Epidermal melanocyte (primary cell): ENCODE data around the gene UTP25.
"Not testable (repeated sequence)": the region's sequence is repeated elsewhere in the genome, so short reads cannot be mapped to it uniquely, and the experiment has no call there.

Experiments used
- DNase-seq: peaks from one replicate; pipeline ENCODE4 v3.0.0; 2011; ENCODE audit warnings: low spot score; ENCODE audit not compliant: insufficient read length

Gene UTP25

GRCh38 chr1:209893751-209894150, 66.0 kb downstream of the UTP25 start:
- no peak for DNase-seq

GRCh38 chr1:209895709-209896108, 67.9 kb downstream of the UTP25 start:
- DNase-seq = no peak

GRCh38 chr1:209896346-209896745, 68.6 kb downstream of the UTP25 start:
- DNase-seq = no peak

GRCh38 chr1:209898271-209898670, 70.5 kb downstream of the UTP25 start:
- not testable (repeated sequence) for DNase-seq

- not testable (repeated sequence) for DNase-seq
Observed at GRCh38 chr1:209898851-209899250, 71.1 kb downstream of the UTP25 start.

- no peak for DNase-seq
Observed at GRCh38 chr1:209899948-209900347, 72.2 kb downstream of the UTP25 start.

GRCh38 chr1:209900734-209901133, 73.0 kb downstream of the UTP25 start:
- no peak for DNase-seq

- DNase-seq = no peak
Observed at GRCh38 chr1:209901211-209901610, 73.4 kb downstream of the UTP25 start.

GRCh38 chr1:209904774-209905173, 77.0 kb downstream of the UTP25 start:
- not testable (repeated sequence) for DNase-seq
